Keratinocyte (primary cell): ENCODE results near the gene CAND2.

Source experiments
- CTCF ChIP-seq, 3 experiments: IDR thresholded peaks in 1 of 3; conservative IDR thresholded peaks in 1 of 3; optimal IDR thresholded peaks in 1 of 3; 2 replicates in 2 of 3; 3 replicates in 1 of 3; pipeline versions ENCODE3 to v1.5.1; 2011; ENCODE audit warnings: low read length in 3 of 3, mild to moderate bottlenecking in 3 of 3, moderate library complexity in 2 of 3, control low read depth in 1 of 3, inconsistent platforms in 1 of 3; ENCODE audit not compliant: insufficient read depth in 2 of 3; ENCODE audit errors: extremely low read depth in 1 of 3
- EZH2 ChIP-seq: IDR thresholded peaks from one replicate; pipeline ENCODE4 v1.6.1; 2012; ENCODE audit warnings: inconsistent platforms, mild to moderate bottlenecking, low read length, moderate library complexity

GRCh38 chr3:12862387-12862786 lies 65.9 kb downstream of the CAND2 start:
- TF ChIP-seq CTCF (optimal IDR thresholded peaks at IDR 0.05 in 1 of 3, IDR thresholded peaks at IDR 0.05 in 1 of 3, conservative IDR thresholded peaks at IDR 0.05 in 1 of 3; ENCODE audit: extremely low read depth in 1 of 3, insufficient read depth in 2 of 3, low read length in 3 of 3) (no peak), EZH2 (no peak)
